Sigmoid colon (tissue), 7 donors: Measurements from ENCODE around the gene RPTOR. TPM values are rescaled to one million over a fixed set of nuclear protein-coding genes. Genes with fewer than 3 reads are reported as not detected.

Experiments used
- DNase-seq: peaks from one replicate; pipeline ENCODE4 v3.0.0-alpha.2; 2019
- H3K27ac ChIP-seq, 4 donors: fragments of 200-600 bp; sonication (generic); one replicate each; pipeline ENCODE4 v1.5.1; 2016 to 2019; ENCODE audit warnings: mild to moderate bottlenecking in 1 of 4
- H3K27me3 ChIP-seq, 3 donors: fragments of 200-600 bp; sonication (generic); one replicate each; pipeline ENCODE4 v1.5.1; 2019; ENCODE audit warnings: mild to moderate bottlenecking in 1 of 3
- H3K36me3 ChIP-seq, 4 donors: fragments of 200-600 bp; sonication (generic); one replicate each; pipeline ENCODE4 v1.5.1; 2016 to 2019
- H3K4me1 ChIP-seq, 4 donors: fragments of 200-600 bp; sonication (generic); one replicate each; pipeline ENCODE4 v1.5.1; 2017 to 2019
- H3K4me3 ChIP-seq, 4 donors: fragments of 200-600 bp; sonication (generic); one replicate each; pipeline ENCODE4 v1.5.1; 2017 to 2019; ENCODE audit warnings: mild to moderate bottlenecking in 2 of 4, moderate library complexity in 1 of 4
- H3K9me3 ChIP-seq, 4 donors: fragments of 200-600 bp in 3 of 4; sonication (generic) in 3 of 4; one replicate each; pipeline versions ENCODE4 v1.5.1 to v1.6.1; 2013 to 2019
- CTCF ChIP-seq, 4 experiments: fragments of 450-650 bp in 3 of 4; fragments of 200-600 bp in 1 of 4; IDR thresholded peaks; one replicate each; pipeline ENCODE4 v1.5.1; 2016 to 2019; ENCODE audit warnings: antibody characterized with exemption in 4 of 4, mild to moderate bottlenecking in 3 of 4, moderate library complexity in 2 of 4
- EP300 ChIP-seq, 4 donors: sonication (generic); formaldehyde crosslinking; IDR thresholded peaks; one replicate each; pipeline ENCODE4 v1.6.1; 2017; ENCODE audit warnings: antibody characterized with exemption in 4 of 4
- POLR2A ChIP-seq, 2 donors: fragments of 450-650 bp; IDR thresholded peaks; one replicate each; pipeline ENCODE4 v1.6.1; 2016; ENCODE audit warnings: antibody characterized with exemption in 2 of 2, mild to moderate bottlenecking in 2 of 2, moderate library complexity in 2 of 2
- POLR2AphosphoS5 ChIP-seq, 4 donors: sonication (generic); formaldehyde crosslinking; IDR thresholded peaks; one replicate each; pipeline ENCODE4 v1.6.1; 2017; ENCODE audit warnings: antibody characterized with exemption in 4 of 4
- WGBS, 2 donors: extraction: QIAGEN DNeasy Blood & Tissue Kit; methylation state at CpG; one replicate each; pipeline ENCODE4 v1.1.7; 2013; 5-methylcytosine and 5-hydroxymethylcytosine counted together
- intact Hi-C: fragments of 100-400 bp; cut with DNase I; formaldehyde crosslinking; loops from one replicate; pipeline ENCODE4 v1.15.1; 2023
- polyA plus RNA-seq, 3 donors: library from polyadenylated mRNA; stranded (reverse); fragments of 200-250 nt; gene quantifications; one replicate each; pipeline ENCODE4 v1.2.3, GENCODE V29; 2013
- total RNA-seq, 4 donors: library from RNA; depleted of rRNA; stranded (reverse); fragments of >200 nt; gene quantifications; one replicate each; pipeline ENCODE4 v1.1.0, GENCODE V29; 2016
- donor health status: healthy with polysubstance abuse.
- donor health status: Bipolar disorder and iron deficiency.
- donor health status: healthy.

The RPTOR gene
- total and polyA plus RNA-seq, 7 donors, result 3.7 to 68.7 (median 22.9) TPM

DNA sequence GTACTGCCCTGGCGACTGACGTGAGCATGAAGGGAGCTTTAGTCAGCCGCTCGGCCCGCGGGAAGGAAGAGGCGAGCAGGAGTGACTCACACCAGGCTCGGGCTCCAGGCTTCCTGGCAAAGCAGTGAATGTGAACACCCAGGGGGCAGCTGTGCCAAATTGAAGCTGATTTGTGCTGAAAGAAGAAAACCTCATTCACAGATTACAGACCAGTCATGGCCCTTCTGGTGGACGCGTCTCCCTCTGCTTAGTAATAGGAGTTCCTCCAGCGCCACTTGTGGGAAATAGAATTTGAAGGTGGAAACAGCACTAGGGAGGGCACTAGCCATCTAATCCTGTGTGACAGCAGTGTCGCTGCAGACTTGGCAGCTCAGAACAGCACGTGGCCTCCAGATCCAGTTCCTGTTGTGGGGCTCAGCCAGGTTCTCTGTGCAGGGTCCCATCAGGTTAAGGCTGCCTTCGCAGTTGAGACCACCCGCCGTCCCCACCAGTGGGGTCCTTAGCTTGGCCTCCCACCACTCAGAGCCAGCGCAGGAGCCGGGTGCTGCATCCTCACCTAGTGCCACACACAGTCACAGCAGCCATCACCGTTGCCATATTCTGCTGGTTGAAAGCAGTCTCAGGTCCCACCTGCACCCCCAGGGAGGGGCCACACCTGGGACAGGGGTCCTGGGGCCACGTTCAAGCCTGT is 282.5 kb downstream of the RPTOR start:
- intact Hi-C loops, result no loop called here
- peak overlapping the region in 2 of 4 donors; percentile 18 to 51 for H3K27ac ChIP-seq
- no peaks in the 10 kb centered on the region for H3K27me3 ChIP-seq
- peaks cover 0 to 44% (median 3%) of the 10 kb centered on the region in 4 donors for H3K36me3 ChIP-seq
- DNase-seq, result peak; percentile 81
- no peak overlapping the region for H3K4me3 ChIP-seq
- WGBS, 2 donors, result 70 to 90% methylated on average over 20 of the region's 20 CpGs
- H3K4me1 ChIP-seq, result peaks cover 0 to 7% (median 2%) of the 10 kb centered on the region in 4 donors
- TF ChIP-seq EP300 (IDR thresholded peaks at IDR 0.05) (no peak), POLR2AphosphoS5 (IDR thresholded peaks at IDR 0.05) (peak in 1 of 4 donors; percentile 42), POLR2A (IDR thresholded peaks at IDR 0.05) (no peak)
- H3K9me3 ChIP-seq, result no peaks in the 10 kb centered on the region

GRCh38 chr17:80827646-80828643 is 283.3 kb downstream of the RPTOR start:
- intact Hi-C loops, result no loop called here
- Histone ChIP-seq H3K4me1 (peaks cover 0 to 15% (median 9%) of the 10 kb centered on the region in 4 donors), H3K36me3 (peaks cover 0 to 38% (median 3%) of the 10 kb centered on the region in 4 donors), H3K9me3 (no peaks in the 10 kb centered on the region), H3K27ac (peak overlapping the region in 1 of 4 donors; percentile 51), H3K27me3 (no peaks in the 10 kb centered on the region), H3K4me3 (no peak overlapping the region)
- DNase-seq, result peak; percentile 57
- TF ChIP-seq CTCF (IDR thresholded peaks at IDR 0.05) (no peak), POLR2AphosphoS5 (IDR thresholded peaks at IDR 0.05) (no peak), EP300 (IDR thresholded peaks at IDR 0.05) (no peak), POLR2A (IDR thresholded peaks at IDR 0.05) (no peak)
- WGBS, 2 donors, result 88 to 91% methylated on average over 34 of the region's 34 CpGs

DNA sequence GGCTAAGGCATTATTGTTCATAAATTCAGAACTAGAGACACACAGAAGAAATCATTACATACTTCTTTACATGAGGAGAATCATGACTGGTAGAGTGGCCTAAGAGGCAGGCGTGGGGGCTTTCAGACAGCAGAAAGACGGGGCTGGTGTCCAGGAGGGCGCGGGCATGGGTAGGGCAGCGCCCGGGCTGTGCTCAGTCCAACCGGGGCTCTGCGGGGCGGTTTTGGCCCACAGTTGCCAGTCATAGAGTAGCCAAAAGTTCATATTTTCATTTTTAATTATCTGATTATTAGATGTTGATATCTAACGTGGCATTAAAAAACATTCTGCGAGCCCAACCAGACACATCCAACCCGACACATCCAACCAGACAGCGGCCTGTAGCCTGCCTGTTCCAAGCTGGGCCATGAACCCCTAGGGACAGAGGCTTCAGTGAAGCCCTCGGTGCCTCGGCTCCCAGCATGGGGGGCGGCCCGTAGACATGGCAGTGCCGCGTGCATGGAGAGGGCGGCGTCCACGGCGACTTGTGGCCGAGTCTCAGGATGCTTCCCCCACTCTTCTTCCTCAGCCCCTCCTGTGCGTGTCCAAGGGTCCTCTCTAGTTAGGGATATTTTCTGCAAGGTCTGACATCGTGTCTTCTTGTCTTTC is 284.7 kb downstream of the RPTOR start:
- Histone ChIP-seq H3K4me3 (no peak overlapping the region), H3K27ac (no peak overlapping the region), H3K9me3 (no peaks in the 10 kb centered on the region), H3K36me3 (peaks cover 0 to 32% (median 0%) of the 10 kb centered on the region in 4 donors), H3K4me1 (peaks cover 0 to 26% (median 20%) of the 10 kb centered on the region in 4 donors), H3K27me3 (no peaks in the 10 kb centered on the region)
- TF ChIP-seq EP300 (IDR thresholded peaks at IDR 0.05), result no peak
- TF ChIP-seq POLR2AphosphoS5 (IDR thresholded peaks at IDR 0.05), result no peak
- TF ChIP-seq POLR2A (IDR thresholded peaks at IDR 0.05), result no peak
- no peak for TF ChIP-seq CTCF (IDR thresholded peaks at IDR 0.05)
- DNase-seq, result peak; percentile 57
- intact Hi-C loops, result no loop called here
- 92 to 95% methylated on average over 26 of the region's 26 CpGs for WGBS, 2 donors

GRCh38 chr17:80830020-80830780 is 285.6 kb downstream of the RPTOR start:
- intact Hi-C loops, result loop anchor here (5.0 to 10.0 kb wide), 3 partner anchors 38 to 355 kb away; partner anchors contain the start of gene NPTX1
- no peak overlapping the region for H3K27ac ChIP-seq
- peak; percentile 9 for DNase-seq
- no peak overlapping the region for H3K4me3 ChIP-seq
- TF ChIP-seq POLR2A (IDR thresholded peaks at IDR 0.05), result no peak
- TF ChIP-seq CTCF (IDR thresholded peaks at IDR 0.05), result no peak
- TF ChIP-seq EP300 (IDR thresholded peaks at IDR 0.05), result no peak
- no peak for TF ChIP-seq POLR2AphosphoS5 (IDR thresholded peaks at IDR 0.05)
- H3K27me3 ChIP-seq, result no peaks in the 10 kb centered on the region
- peaks cover 0 to 23% (median 0%) of the 10 kb centered on the region in 4 donors for H3K36me3 ChIP-seq
- H3K4me1 ChIP-seq, result peaks cover 0 to 30% (median 23%) of the 10 kb centered on the region in 4 donors
- whole genome bisulfite sequencing, 2 donors, result 97% methylated on average over 27 of the region's 27 CpGs
- H3K9me3 ChIP-seq, result no peaks in the 10 kb centered on the region
